Neural progenitor cell (in vitro differentiated cells): ENCODE data around the gene CDK13.

Source experiments
- EZH2 ChIP-seq: fragments of 200-600 bp; sonication (generic); IDR thresholded peaks from 2 replicates; pipeline ENCODE4 v1.6.1; 2017; ENCODE audit warnings: antibody characterized with exemption, mild to moderate bottlenecking, moderate library complexity
- EZH2phosphoT487 ChIP-seq: fragments of 200-600 bp; sonication (generic); IDR thresholded peaks from 2 replicates; pipeline ENCODE4 v1.6.1; 2017; ENCODE audit warnings: antibody characterized with exemption
- TF ChIP-seq, protein P1 (sequence below): fragments of 200-600 bp; sonication (generic); IDR thresholded peaks from 2 replicates; pipeline ENCODE4 v1.5.1; 2017; ENCODE audit warnings: antibody characterized with exemption, mild to moderate bottlenecking

DNA sequence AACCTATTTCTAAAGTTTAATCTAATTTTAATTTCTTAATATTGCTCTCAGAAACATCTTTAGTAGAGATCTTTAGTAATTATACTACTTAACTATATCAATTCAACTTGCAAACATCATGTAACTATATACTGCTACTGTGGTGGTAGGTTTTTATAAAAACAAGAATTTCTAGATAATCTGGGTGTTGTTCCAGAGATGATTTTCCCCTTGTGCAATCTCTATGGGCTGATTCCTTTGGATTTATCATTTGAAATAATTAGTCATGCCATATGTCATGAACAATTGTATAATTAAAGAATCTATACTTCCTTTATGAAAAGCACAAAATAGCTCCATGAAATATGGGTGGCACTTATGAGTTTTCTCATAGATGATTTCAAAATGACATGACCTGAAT, 23.9 kb upstream of the CDK13 start:
- TF ChIP-seq, protein P1, sequence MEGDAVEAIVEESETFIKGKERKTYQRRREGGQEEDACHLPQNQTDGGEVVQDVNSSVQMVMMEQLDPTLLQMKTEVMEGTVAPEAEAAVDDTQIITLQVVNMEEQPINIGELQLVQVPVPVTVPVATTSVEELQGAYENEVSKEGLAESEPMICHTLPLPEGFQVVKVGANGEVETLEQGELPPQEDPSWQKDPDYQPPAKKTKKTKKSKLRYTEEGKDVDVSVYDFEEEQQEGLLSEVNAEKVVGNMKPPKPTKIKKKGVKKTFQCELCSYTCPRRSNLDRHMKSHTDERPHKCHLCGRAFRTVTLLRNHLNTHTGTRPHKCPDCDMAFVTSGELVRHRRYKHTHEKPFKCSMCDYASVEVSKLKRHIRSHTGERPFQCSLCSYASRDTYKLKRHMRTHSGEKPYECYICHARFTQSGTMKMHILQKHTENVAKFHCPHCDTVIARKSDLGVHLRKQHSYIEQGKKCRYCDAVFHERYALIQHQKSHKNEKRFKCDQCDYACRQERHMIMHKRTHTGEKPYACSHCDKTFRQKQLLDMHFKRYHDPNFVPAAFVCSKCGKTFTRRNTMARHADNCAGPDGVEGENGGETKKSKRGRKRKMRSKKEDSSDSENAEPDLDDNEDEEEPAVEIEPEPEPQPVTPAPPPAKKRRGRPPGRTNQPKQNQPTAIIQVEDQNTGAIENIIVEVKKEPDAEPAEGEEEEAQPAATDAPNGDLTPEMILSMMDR = no peak
- TF ChIP-seq EZH2 (no peak), EZH2phosphoT487 (no peak)
